Osteocyte (in vitro differentiated cells): ENCODE data around the gene KLK1. TPM values are rescaled to one million over a fixed set of nuclear protein-coding genes. Genes with fewer than 3 reads are reported as not detected.

Experiments
- DNase-seq: peaks from one replicate; pipeline ENCODE4 v3.0.0; 2021; ENCODE audit warnings: mixed read lengths; ENCODE audit not compliant: unreplicated experiment; ENCODE audit errors: extremely low spot score
- H3K27ac Mint-ChIP-seq: one replicate; pipeline ENCODE4 v1.8.0; 2021; ENCODE audit warnings: mild to moderate bottlenecking, mixed read lengths; ENCODE audit not compliant: unreplicated experiment
- H3K27me3 Mint-ChIP-seq: one replicate; pipeline ENCODE4 v1.8.0; 2021; ENCODE audit warnings: mixed read lengths; ENCODE audit not compliant: unreplicated experiment
- H3K36me3 Mint-ChIP-seq: one replicate; pipeline ENCODE4 v1.8.0; 2021; ENCODE audit warnings: mixed read lengths; ENCODE audit not compliant: unreplicated experiment
- H3K4me1 Mint-ChIP-seq: one replicate; pipeline ENCODE4 v1.8.0; 2021; ENCODE audit warnings: mixed read lengths; ENCODE audit not compliant: unreplicated experiment
- H3K4me3 Mint-ChIP-seq: one replicate; pipeline ENCODE4 v1.8.0; 2021; ENCODE audit warnings: mild to moderate bottlenecking, moderate library complexity, mixed read lengths; ENCODE audit not compliant: unreplicated experiment
- H3K9me3 Mint-ChIP-seq: one replicate; pipeline ENCODE4 v1.8.0; 2021; ENCODE audit warnings: mixed read lengths; ENCODE audit not compliant: unreplicated experiment
- total RNA-seq: library from RNA; stranded (reverse); gene quantifications from 2 replicates; pipeline ENCODE4 v1.2.1, GENCODE V29; 2021
- TF ChIP-seq, protein P1 (sequence below): fragments of 200-600 bp; sonication (generic); IDR thresholded peaks from 2 replicates; pipeline ENCODE4 v1.5.0; 2021; ENCODE audit warnings: antibody characterized with exemption, mild to moderate bottlenecking, moderate library complexity

The KLK1 gene
- total RNA-seq, 1 donor from 2014 or later = not detected

DNA sequence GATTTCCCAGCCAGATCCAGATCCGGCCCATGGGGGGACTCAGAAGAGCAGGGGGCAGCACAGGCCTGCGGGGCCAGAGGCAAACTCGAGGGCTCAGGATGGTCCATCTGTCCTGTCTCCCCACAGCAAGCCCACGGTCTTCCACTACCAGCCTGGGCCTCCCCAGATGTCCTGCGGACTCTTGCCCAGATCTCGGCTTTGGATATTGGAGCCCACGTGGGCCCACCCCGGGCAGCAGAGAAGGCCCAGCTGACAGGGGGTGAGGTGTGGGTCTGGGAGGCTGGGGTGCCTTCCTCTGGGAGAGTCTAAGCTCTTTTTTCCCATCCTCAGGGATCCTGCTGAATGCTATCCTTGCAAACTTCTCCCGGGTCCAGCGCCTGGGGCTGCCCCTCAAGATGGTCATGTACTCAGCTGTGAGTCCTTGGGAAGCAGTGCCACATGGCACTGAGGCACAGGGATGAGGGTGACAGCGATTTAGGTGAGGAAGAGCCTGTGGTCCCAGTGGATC lies 30.0 kb downstream of the KLK1 start:
- H3K27ac Mint-ChIP-seq = no peak overlapping the region
- no peaks in the 10 kb centered on the region for H3K9me3 Mint-ChIP-seq
- H3K4me3 Mint-ChIP-seq = no peak overlapping the region
- DNase-seq = no peak
- TF ChIP-seq, protein P1, sequence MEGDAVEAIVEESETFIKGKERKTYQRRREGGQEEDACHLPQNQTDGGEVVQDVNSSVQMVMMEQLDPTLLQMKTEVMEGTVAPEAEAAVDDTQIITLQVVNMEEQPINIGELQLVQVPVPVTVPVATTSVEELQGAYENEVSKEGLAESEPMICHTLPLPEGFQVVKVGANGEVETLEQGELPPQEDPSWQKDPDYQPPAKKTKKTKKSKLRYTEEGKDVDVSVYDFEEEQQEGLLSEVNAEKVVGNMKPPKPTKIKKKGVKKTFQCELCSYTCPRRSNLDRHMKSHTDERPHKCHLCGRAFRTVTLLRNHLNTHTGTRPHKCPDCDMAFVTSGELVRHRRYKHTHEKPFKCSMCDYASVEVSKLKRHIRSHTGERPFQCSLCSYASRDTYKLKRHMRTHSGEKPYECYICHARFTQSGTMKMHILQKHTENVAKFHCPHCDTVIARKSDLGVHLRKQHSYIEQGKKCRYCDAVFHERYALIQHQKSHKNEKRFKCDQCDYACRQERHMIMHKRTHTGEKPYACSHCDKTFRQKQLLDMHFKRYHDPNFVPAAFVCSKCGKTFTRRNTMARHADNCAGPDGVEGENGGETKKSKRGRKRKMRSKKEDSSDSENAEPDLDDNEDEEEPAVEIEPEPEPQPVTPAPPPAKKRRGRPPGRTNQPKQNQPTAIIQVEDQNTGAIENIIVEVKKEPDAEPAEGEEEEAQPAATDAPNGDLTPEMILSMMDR = no peak
- H3K4me1 Mint-ChIP-seq = no peaks in the 10 kb centered on the region
- no peaks in the 10 kb centered on the region for H3K27me3 Mint-ChIP-seq
- peaks cover 6% of the 10 kb centered on the region for H3K36me3 Mint-ChIP-seq

DNA sequence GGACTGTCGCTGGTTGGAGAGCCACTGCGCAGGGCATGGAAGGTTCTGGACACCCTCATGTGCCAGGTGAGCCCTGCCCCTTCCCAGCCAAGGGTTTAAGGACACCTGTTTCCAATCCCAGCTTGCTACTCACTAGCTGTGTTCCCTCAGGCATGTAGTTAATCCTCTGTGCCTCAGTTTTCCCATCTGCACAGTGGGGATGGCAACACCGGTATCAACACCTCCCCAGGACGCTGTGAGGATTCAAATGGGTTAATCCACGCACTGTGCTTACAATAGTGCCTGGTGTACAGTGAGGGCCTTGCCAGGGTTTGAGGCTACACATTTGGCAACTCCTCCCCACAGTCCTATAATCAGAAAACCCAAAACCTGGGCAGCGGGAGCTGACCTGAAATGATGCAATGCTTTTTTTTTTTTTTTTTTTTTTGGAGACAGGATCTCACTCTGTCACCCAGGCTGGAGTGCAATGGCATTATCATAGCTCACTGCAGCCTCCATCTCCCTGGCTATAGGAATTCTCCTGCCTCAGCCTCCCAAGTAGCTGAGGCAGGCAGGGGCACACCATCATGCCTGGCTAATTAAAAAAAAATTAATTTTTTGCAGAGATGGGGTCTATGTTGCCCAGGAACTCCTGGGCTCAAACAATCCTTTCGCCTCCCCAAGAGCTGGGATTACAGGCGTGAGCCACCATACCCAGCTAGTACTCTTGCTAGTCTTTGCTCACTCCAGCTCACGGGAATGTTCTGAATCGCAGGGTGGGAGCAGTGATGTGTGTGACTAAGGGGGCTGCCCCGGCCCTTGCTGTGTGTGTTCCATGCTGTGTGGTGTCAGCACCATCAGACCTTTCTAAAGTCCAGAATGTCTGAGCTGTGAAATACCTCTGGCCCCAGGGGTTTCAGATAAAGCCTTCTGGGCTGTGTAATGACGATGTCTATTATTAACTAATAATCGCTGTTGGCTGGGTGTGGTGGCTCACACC lies 31.0 kb downstream of the KLK1 start:
- TF ChIP-seq, protein P1 = no peak

GRCh38 chr19:50791594-50792271 lies 31.9 kb downstream of the KLK1 start:
- no peak for DNase-seq
- Mint-ChIP-seq H3K27me3 (no peaks in the 10 kb centered on the region), H3K9me3 (no peaks in the 10 kb centered on the region), H3K4me1 (no peaks in the 10 kb centered on the region), H3K4me3 (no peak overlapping the region), H3K36me3 (no peaks in the 10 kb centered on the region), H3K27ac (no peak overlapping the region)
- TF ChIP-seq, protein P1 = no peak

More for the DNA sequence above, 31.0 kb downstream of the KLK1 start:
- no peaks in the 10 kb centered on the region for H3K4me1 Mint-ChIP-seq
- no peaks in the 10 kb centered on the region for H3K9me3 Mint-ChIP-seq
- no peak for DNase-seq
- no peaks in the 10 kb centered on the region for H3K27me3 Mint-ChIP-seq
- H3K4me3 Mint-ChIP-seq = no peak overlapping the region
- peaks cover 2% of the 10 kb centered on the region for H3K36me3 Mint-ChIP-seq
- H3K27ac Mint-ChIP-seq = no peak overlapping the region

DNA sequence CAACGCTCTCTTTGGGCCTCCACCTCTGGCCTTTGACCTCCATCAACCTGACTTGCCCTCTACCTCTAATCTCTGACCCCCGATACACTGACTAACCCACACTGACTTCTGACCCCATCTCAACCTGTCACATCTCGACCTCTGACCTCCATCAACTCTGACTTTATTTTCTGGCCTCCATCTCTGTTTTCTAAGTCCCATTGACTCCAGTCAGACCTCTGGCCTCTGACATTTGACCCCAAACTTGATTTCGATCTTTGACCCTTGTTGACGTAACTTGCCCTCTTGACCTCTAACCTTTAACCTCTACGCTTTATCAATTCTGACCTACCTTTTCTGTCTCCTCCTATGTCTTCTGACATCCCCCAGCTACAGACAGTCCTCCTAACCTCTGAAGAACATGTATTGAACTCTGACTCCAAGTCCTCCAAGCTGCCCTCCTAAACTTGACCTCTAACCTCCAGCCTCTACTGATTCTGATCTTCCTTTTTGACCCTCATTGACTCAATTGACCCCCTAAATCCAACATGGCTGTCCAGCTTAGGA lies 32.6 kb downstream of the KLK1 start:
- no peaks in the 10 kb centered on the region for H3K27me3 Mint-ChIP-seq
- no peak for DNase-seq
- TF ChIP-seq, protein P1 = no peak
- H3K9me3 Mint-ChIP-seq = no peaks in the 10 kb centered on the region
- H3K27ac Mint-ChIP-seq = no peak overlapping the region
- no peak overlapping the region for H3K4me3 Mint-ChIP-seq
- no peaks in the 10 kb centered on the region for H3K36me3 Mint-ChIP-seq
- H3K4me1 Mint-ChIP-seq = no peaks in the 10 kb centered on the region

DNA sequence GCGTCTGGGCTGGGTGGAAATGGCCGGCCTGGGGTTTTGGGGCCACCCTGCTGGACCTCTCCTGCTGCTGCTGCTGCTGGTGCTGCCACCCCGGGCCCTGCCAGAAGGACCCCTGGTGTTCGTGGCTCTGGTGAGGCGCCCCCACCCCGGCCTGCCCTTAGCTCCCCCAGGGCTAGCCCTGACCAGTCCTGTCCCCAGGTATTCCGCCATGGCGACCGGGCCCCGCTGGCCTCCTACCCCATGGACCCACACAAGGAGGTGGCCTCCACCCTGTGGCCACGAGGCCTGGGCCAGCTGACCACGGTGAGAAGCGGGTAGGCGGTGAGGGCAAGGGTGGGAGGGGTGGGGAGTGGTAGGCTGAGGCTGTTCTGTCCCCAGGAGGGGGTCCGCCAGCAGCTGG lies 33.2 kb downstream of the KLK1 start, which contains the start of gene ACP4:
Gene ACP4, plus strand, starts transcription at position 20 of the 400 bp plus-strand sequence. Its CDS starts 0 bp downstream, at position 20.
- no peak within 1 kb of the TSS for H3K4me3 Mint-ChIP-seq
- no peak within 1 kb of the TSS for H3K27ac Mint-ChIP-seq
- no peaks in the 10 kb centered on the region for H3K9me3 Mint-ChIP-seq
- no peaks in the 10 kb centered on the region for H3K4me1 Mint-ChIP-seq
- no peaks in the 10 kb centered on the region for H3K27me3 Mint-ChIP-seq
- TF ChIP-seq, protein P1 = no peak
- no peaks in the 10 kb centered on the region for H3K36me3 Mint-ChIP-seq
- no peak for DNase-seq
